Stimulated activated CD4-positive, alpha-beta T cell treated with anti-CD3 and anti-CD28 coated beads, Interleukin-15, amount 100 ng/mL, for 48 hours (primary cell): ENCODE data around the gene C20orf144.

Source experiments
- DNase-seq, 2 donors: peaks; one replicate each; pipeline ENCODE4 v3.0.0-alpha.2; 2020; ENCODE audit warnings: low read depth in 2 of 2

The C20orf144 gene

GRCh38 chr20:33676652-33677645 lies 14.8 kb downstream of the C20orf144 start:
- DNase-seq: no peak

- DNase-seq: no peak
Measured at GRCh38 chr20:33677991-33678702, 16.0 kb downstream of the C20orf144 start.

- DNase-seq: no peak
Measured at GRCh38 chr20:33679758-33680485, 17.8 kb downstream of the C20orf144 start.

DNA sequence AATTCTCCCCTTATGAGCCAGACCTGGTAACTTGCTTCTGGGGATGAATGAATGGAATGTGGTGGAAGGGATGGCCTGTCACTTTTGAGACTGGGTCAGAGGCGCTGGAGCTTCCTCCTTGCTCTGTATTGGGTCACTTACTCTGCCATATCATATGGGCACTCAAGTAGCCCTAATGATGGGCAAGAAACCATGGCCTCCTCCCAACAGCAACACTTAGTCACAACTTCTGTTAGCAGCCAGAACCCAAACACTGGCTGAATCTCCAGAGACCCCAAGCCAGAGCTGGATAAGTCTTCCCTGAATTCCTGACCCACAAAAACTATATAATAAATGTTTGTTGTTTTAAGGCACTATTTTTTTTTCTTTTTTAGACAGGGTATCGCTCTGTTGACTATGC lies 18.6 kb downstream of the C20orf144 start:
- DNase-seq: no peak

DNA sequence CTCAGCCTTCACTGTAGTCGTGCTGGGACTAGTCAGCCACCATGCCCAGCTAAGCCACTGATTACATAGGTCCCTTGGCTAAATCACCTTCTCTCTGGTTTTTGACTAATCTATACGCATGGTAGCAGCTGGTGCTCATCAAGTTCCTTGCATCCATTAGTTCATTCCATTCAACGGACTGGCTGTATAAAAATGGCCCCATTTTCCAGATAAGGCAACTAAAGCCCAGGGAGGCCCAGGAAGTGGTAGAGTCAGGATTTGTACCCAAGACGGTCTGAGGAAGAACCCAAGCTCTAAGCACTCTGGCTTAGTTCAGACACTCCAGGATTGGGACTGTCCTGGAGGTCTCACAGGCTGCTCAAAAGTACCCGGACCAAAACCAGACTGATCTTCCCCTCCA lies 19.2 kb downstream of the C20orf144 start:
- DNase-seq: no peak

- DNase-seq: no peak
Measured at GRCh38 chr20:33681728-33682353, 19.7 kb downstream of the C20orf144 start.

DNA sequence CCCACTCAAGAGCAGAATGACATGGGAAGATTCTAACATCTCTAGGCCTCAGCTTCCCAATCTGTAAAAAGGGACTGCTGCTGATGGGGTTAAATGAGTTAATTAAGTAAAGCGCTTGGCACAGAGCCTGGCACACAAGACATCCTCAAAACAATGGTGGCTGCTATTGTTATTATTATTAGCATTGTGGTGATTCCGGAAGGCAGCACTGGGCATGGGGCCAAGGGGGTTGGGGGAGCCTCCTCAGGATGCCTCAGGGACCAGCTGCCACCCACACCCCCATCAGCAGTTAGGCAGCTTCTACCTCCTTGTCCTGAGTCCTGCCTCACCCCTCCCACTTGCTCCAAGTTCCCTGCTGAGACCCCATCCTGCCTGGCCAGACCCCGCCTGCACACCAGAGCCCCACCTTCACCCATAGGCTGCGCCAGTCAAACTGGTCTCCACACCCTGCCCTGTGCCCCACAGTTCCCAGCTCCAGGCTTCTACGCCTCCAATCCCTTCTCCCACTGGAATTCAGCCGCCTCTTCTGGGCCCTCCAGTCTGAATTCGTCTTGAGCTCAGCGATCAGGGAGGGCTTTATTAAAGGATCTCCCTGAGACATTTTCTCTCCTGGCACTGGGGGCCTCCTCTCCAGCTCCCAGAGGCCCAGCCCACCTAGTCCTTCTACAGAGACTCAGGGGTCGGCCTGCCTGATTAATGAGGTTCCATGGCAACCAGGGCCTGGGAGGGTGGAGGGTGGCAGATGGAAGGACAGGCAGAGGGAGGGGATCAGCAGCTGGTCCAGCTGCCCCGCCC lies 22.6 kb downstream of the C20orf144 start:
- no peak for DNase-seq

DNA sequence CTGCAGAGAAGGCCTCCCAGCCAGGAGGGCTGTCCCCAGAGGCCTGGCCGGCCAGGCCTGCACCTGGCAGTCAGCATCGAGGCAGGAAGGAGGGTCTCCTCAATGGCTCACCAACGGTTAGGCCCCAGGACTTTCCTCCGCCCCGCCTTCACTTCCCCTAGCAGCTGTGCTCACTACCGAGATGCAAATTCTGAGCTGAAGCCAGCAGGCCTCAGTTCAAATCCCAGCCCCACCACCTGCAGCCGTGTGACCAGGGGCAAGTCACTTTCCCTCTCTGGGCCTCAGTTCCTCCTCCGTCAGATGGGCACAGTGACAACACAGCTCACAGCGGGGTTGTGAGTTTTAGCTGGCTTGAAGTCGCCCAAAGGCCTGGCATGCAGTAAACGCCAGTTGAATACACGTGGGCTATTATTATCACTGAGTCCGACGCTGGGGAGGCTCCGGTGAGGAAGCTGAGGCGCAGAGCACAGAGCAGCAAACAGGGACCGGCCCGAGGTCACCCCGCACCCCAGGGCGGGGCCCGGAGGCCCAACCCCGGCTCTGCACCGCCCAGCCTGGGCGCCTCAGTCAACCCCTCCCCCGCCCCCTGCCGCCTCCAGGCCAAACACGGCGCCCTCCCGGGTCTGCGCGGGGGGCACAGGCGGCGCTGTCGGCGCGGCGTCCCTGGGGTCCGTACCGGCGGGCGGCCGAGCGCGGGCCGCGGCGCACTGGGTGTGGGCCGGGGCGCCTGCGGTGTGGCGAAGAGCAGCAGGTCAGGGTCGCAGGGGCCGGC lies 23.4 kb downstream of the C20orf144 start:
- DNase-seq: peak; percentile 58 to 64

GRCh38 chr20:33686100-33686983 lies 24.2 kb downstream of the C20orf144 start, which contains the start of gene E2F1:
E2F1 (minus strand) TSS chr20:33686385; CDS start chr20:33686264, 121 bp downstream.
- DNase-seq: peak; percentile 91 to 98

DNA sequence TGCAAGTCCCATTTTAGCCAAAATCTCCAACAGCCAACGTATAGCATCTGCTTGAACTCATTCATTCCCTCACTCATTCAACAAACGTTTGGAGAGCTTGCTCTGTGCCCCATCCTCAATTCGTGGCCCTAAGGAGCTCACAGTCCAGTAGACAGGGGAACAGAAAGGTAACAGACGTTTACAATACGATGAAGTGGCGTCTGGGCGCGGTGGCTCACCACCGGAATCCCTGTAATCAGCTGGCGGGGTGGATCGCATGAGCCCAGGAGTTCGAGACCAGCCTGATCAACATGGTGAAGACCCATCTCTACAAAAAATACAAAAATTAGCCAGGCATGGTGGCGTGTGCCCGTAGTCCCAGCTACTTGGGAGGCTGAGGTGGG lies 24.8 kb downstream of the C20orf144 start:
- no peak for DNase-seq

- DNase-seq: no peak
Measured at GRCh38 chr20:33687370-33687915, 25.3 kb downstream of the C20orf144 start.

- no peak for DNase-seq
Measured at GRCh38 chr20:33687993-33688937, 26.1 kb downstream of the C20orf144 start.

DNA sequence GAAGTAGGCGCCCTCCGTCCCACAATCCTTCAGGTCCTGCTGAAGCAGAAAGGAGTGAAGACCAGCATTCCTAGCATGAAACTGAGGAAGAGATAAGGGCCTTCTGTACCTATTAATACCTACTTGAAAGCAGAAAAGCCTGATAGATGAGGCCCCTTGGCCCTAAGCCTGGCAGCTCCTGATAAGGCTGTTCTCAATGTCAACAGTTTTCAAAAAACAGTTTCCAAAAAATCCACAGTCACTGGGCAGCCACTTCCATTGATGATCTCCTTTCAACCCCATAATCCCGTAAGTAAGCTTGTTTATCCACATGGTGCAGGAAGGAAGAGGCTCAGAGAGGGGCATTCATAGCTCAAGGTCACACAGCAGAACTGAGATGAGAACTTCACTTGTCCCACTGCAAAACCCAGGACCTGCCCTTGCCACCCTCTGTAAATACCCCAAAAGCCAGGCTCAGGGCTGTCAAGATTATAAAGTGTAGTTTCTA lies 26.9 kb downstream of the C20orf144 start:
- DNase-seq: no peak

DNA sequence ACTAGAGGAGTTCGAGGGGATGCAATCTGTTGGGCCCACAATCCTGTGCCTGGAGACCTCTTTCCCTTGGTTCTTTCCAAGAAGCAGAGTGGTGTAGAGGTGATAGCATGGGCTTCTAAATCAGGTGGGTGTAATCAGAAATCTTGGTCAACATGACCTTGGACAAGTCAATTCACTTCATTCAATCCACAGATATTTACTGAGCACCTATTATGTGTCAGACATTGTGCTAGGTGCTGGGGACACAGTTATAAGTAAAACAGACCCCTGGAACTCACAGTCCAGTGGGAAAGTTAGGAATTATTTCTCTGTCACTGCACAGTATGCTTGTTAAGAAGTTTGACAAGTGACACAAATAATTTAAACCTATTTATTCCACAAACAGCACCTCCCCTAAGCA lies 27.4 kb downstream of the C20orf144 start:
- no peak for DNase-seq

GRCh38 chr20:33689973-33690372 lies 27.8 kb downstream of the C20orf144 start:
- peak in 1 of 2 donors; percentile 42 for DNase-seq

- no peak for DNase-seq
Measured at GRCh38 chr20:33693289-33693688, 31.2 kb downstream of the C20orf144 start.
